Stimulated activated CD4-positive, alpha-beta T cell treated with anti-CD3 and anti-CD28 coated beads, Interleukin-4, amount 100 ng/mL, for 4 hours (primary cell): Measurements from ENCODE around the gene PRIMPOL.

Experiments
- DNase-seq, 2 experiments: peaks; one replicate each; pipeline ENCODE4 v3.0.0-alpha.2; 2020

Gene PRIMPOL

GRCh38 chr4:184668511-184669114 lies 19.1 kb downstream of the PRIMPOL start:
- DNase-seq, result no peak

GRCh38 chr4:184669251-184669650 lies 19.7 kb downstream of the PRIMPOL start:
- DNase-seq, result no peak

GRCh38 chr4:184671101-184671500 lies 21.6 kb downstream of the PRIMPOL start:
- DNase-seq, result no peak

GRCh38 chr4:184672741-184673140 lies 23.2 kb downstream of the PRIMPOL start:
- no peak for DNase-seq

GRCh38 chr4:184674011-184674410 lies 24.5 kb downstream of the PRIMPOL start:
- DNase-seq, result no peak

- DNase-seq, result no peak
Measured at GRCh38 chr4:184675018-184675417, 25.5 kb downstream of the PRIMPOL start.

- DNase-seq, result no peak
Measured at GRCh38 chr4:184675821-184676492, 26.4 kb downstream of the PRIMPOL start.

- DNase-seq, result no peak
Measured at GRCh38 chr4:184680698-184681097, 31.2 kb downstream of the PRIMPOL start.

- DNase-seq, result no peak
Measured at GRCh38 chr4:184681916-184682315, 32.4 kb downstream of the PRIMPOL start.

GRCh38 chr4:184684491-184685189 lies 35.1 kb downstream of the PRIMPOL start:
- no peak for DNase-seq

GRCh38 chr4:184688005-184688404 lies 38.5 kb downstream of the PRIMPOL start:
- no peak for DNase-seq

- DNase-seq, result no peak
Measured at GRCh38 chr4:184688447-184688846, 38.9 kb downstream of the PRIMPOL start.

- DNase-seq, result no peak
Measured at GRCh38 chr4:184689681-184690080, 40.1 kb downstream of the PRIMPOL start.

- DNase-seq, result no peak
Measured at GRCh38 chr4:184693056-184693455, 43.5 kb downstream of the PRIMPOL start.

- no peak for DNase-seq
Measured at GRCh38 chr4:184694412-184694956, 44.9 kb downstream of the PRIMPOL start.

- DNase-seq, result no peak
Measured at GRCh38 chr4:184695178-184695896, 45.8 kb downstream of the PRIMPOL start.

GRCh38 chr4:184697956-184698355 lies 48.4 kb downstream of the PRIMPOL start:
- DNase-seq, result no peak

- no peak for DNase-seq
Measured at GRCh38 chr4:184699941-184700340, 50.4 kb downstream of the PRIMPOL start.

GRCh38 chr4:184702114-184702513 lies 52.6 kb downstream of the PRIMPOL start:
- no peak for DNase-seq

GRCh38 chr4:184705692-184706091 lies 56.2 kb downstream of the PRIMPOL start:
- no peak for DNase-seq

GRCh38 chr4:184706453-184706852 lies 56.9 kb downstream of the PRIMPOL start:
- no peak for DNase-seq

- no peak for DNase-seq
Measured at GRCh38 chr4:184712322-184712721, 62.8 kb downstream of the PRIMPOL start.

GRCh38 chr4:184713887-184714286 lies 64.3 kb downstream of the PRIMPOL start:
- DNase-seq, result no peak
